Rectal smooth muscle tissue (tissue), 1 donor: ENCODE measurements around the gene SSUH2.
"Not testable (repeated sequence)": the region's sequence is repeated elsewhere in the genome, so short reads cannot be mapped to it uniquely, and the experiment has no call there.

ENCODE experiments used
- H3K27ac ChIP-seq: one replicate; pipeline ENCODE4 v1.7.0; 2013; ENCODE audit warnings: low read depth, low read length, inconsistent platforms
- H3K27me3 ChIP-seq: one replicate; pipeline ENCODE4 v1.7.0; 2013; ENCODE audit warnings: low read length; ENCODE audit not compliant: control insufficient read depth, insufficient read depth
- H3K36me3 ChIP-seq: one replicate; pipeline ENCODE4 v1.7.0; 2013; ENCODE audit warnings: low read length; ENCODE audit not compliant: control insufficient read depth, insufficient read depth
- H3K4me1 ChIP-seq: one replicate; pipeline ENCODE4 v1.7.0; 2013; ENCODE audit warnings: low read length; ENCODE audit not compliant: control insufficient read depth, insufficient read depth
- H3K4me3 ChIP-seq: one replicate; pipeline ENCODE4 v1.7.0; 2013; ENCODE audit warnings: low read length
- H3K9ac ChIP-seq: one replicate; pipeline ENCODE4 v1.7.0; 2013; ENCODE audit warnings: low read length

SSUH2 gene

DNA sequence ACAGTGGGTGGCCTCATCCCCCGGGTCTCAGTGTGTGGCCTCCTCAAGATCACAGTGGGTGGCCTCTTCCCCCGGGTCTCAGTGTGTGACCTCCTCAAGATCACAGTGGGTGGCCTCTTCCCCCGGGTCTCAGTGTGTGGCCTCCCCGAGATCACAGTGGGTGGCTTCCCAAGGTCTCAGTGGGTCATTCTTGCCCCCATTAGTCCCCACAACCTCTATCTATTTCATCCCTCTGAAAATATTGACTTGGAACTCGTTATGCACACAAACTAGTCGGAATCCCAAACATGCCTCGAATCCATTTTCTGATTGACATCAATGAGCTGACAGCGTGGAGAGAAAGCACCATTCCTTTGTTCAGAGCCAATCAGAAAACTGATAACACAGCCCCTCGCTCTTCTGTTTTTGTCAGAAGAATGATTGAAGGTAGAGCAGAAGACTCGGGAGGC is 10.8 kb upstream of the SSUH2 start:
- Histone ChIP-seq H3K9ac (no peak overlapping the region), H3K27me3 (no peaks in the 10 kb centered on the region), H3K27ac (no peak overlapping the region), H3K4me1 (no peaks in the 10 kb centered on the region), H3K4me3 (no peak overlapping the region), H3K36me3 (no peaks in the 10 kb centered on the region)

DNA sequence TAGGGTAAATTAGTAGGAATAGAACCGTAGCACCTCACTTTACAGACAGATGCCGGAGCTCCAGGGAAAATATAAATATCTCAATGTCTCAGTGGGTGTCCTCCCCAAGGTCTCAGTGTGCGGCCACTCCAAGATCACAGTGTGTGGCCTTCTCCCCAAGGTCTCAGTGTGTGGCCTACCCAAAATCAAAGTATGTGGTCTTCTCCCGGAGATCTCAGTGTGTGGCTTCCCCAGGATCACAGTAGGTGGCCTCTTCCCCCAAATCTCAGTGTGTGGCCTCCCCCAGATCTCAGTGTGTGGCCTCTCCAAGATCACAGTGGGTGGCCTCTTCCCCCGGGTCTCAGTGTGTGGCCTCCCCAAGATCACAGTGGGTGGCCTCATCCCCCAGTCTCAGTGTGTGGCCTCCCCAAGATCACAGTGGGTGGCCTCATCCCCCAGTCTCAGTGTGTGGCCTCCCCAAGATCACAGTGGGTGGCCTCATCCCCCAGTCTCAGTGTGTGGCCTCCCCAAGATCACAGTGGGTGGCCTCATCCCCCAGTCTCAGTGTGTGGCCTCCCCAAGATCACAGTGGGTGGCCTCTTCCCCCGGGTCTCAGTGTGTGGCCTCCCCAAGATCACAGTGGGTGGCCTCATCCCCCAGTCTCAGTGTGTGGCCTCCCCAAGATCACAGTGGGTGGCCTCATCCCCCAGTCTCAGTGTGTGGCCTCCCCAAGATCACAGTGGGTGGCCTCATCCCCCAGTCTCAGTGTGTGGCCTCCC is 10.2 kb upstream of the SSUH2 start:
- H3K27me3 ChIP-seq, H3K9ac ChIP-seq, H3K4me3 ChIP-seq, H3K27ac ChIP-seq, H3K36me3 ChIP-seq, H3K4me1 ChIP-seq: not testable (repeated sequence)

DNA sequence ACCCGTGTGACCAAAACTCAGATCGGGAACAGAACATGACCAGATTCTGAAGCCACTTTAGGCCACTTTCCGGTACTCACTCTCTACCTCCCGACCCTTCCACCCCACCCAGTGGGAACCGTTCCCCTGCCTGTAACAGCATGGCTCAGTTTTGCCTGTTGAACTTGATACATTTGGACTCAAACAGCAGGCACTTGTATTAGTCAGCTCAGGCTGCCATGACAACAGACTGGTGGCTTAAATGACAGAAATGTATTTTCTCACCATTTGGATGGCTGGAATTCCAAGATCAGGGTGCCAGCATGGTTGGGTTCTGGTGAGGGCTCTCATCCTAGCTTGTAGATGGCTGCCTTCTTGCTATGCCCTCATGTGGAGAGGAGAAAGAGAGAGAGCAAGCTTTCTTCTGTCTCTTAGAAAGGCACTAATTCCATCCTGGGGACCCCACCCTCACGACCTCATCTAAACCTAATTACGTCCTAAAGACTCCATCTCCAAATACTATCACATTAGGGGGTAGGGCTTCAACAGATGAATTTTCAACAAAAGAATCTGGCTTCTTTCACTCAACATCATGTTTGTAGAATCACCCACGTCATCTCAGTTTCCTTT is 9.3 kb upstream of the SSUH2 start:
- Histone ChIP-seq H3K4me1 (no peaks in the 10 kb centered on the region), H3K9ac (no peak overlapping the region), H3K36me3 (no peaks in the 10 kb centered on the region), H3K27ac (no peak overlapping the region), H3K4me3 (no peak overlapping the region), H3K27me3 (no peaks in the 10 kb centered on the region)

DNA sequence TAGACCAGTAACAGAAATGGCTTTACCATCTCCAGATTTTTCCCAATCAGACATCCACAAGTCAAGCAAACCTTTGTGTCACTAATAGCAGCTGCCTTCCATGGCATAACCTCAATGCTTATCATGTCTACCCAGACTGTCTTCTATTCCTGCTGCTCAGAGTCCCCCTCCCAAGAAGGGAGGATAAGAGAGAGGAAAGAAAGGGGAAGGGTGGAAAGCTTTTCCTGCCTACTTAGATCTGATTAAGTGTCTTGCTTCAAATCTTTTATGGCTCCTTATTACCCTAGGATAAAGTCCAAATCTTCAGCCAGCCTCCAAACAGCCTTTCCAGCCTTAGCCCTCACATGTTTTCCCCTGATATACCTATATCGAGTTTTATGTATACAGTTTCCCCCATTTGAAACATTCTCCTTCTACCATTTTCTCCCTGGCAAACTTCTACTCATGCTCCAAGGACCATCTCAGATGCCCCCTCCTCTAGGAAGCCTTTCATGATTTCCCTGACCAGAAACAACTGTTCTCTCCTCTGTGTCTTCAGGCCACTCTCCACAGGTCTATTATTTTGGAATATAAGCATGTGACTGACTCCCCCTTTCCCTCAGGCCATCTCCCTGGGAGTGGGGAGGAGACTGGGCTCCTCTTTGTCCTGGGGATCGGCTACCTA is 7.9 kb upstream of the SSUH2 start:
- H3K4me3 ChIP-seq = no peak overlapping the region
- no peak overlapping the region for H3K9ac ChIP-seq
- no peaks in the 10 kb centered on the region for H3K4me1 ChIP-seq
- no peaks in the 10 kb centered on the region for H3K27me3 ChIP-seq
- H3K36me3 ChIP-seq = no peaks in the 10 kb centered on the region
- no peak overlapping the region for H3K27ac ChIP-seq

DNA sequence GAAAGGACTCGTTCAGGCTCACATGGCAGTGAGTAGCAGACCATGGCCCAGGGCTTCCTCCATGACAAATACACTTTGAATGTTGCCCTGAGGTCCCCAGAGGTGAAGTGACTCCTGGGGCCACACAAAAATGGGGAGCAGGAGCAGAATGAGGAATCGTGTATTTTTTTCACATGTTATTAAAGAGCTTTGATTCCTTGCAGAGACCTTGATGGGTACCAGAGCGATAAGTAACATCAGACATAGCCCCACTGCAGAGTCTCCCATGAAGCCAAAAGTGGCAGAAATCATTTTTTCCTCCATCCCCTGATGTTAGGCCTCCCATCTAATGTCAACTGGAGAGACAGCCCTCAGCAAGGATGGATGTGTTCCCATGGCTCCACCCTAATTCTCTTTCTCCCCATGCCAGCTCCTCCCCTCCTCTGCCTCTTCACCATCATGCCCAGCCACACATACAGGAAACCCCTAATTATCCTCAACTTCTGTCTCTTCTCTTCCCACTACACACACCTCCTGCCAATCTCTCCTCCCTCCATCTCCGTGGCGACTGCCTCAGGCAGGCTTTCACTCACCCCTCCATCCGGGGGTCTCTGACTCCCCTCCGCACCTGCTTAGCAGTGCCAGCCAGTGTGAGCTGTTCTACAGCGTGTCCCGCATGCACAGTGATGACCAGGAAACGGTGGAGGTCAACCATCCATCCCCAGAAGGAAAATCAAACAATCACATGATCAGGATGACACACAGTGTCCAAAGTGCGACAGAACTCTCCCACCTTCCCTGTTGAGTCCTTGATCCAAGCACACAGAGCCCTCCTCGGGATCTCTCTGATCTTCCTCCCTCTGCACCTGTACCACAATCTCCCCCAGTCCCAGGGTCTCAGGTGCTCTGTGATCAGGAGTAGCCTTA is 7.1 kb upstream of the SSUH2 start:
- Histone ChIP-seq H3K27ac (no peak overlapping the region), H3K27me3 (no peaks in the 10 kb centered on the region), H3K9ac (no peak overlapping the region), H3K4me3 (no peak overlapping the region), H3K4me1 (no peaks in the 10 kb centered on the region), H3K36me3 (no peaks in the 10 kb centered on the region)

DNA sequence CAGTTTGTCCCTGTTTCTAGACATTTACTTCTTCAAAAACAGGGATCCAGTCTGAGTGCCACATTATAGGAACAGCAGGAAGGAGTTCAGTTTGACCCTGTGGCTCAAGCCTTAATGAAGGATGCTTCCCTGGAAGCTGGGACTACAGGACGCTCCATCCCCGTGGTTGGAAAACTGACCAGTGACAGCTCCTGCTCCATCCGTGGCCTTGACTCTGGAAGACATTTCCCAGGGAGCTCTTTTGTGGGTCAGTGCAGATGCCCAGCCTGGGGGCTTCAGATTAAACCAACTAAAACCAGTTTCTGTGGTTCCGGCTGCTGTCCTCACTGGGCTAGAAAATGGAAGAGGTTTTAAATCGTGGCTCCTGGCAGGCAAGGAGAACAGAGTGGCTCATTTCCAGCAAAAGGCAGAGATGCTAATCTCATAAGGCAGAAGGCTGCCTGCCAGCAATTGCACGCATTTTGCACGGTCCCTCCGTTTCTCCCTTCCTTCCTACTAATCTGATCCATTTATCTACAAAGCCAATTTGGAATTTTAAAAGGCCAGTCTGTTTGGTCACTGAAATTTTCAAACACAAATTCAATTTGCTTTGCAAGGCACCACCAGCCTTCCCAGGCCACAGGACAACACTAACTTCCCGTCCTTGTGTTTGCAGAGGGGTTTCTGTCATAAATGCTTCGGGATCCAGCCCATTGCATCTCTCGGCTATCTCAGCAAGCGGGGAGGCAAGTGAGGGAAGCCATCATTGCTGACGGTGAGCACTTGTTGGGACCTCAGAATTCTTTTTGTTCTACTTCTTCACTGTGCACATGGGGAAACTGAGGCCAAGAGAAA is 6.2 kb upstream of the SSUH2 start:
- H3K4me3 ChIP-seq = no peak overlapping the region
- no peak overlapping the region for H3K27ac ChIP-seq
- no peaks in the 10 kb centered on the region for H3K36me3 ChIP-seq
- no peaks in the 10 kb centered on the region for H3K4me1 ChIP-seq
- no peak overlapping the region for H3K9ac ChIP-seq
- no peaks in the 10 kb centered on the region for H3K27me3 ChIP-seq

DNA sequence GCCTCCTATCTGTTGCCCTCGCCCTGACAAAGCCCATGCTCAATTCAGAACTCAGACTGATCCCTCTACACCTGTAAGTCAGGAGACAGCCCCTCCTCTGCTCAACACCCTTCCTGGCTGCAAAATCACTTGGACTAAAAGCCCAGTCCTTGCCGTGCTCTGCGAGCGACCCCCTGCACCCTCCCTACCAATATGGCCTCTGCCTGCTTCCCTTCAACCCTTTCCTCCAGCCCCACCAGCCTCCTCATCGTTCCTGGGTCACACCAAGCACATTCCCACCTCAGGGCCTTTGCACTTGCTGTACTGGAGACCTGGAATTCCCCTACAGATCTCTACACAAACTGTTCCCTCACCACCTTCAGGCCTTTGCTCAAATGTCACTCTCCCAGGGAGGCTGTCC is 5.2 kb upstream of the SSUH2 start:
- no peaks in the 10 kb centered on the region for H3K4me1 ChIP-seq
- H3K4me3 ChIP-seq = no peak overlapping the region
- H3K36me3 ChIP-seq = no peaks in the 10 kb centered on the region
- H3K27me3 ChIP-seq = no peaks in the 10 kb centered on the region
- H3K9ac ChIP-seq = no peak overlapping the region
- no peak overlapping the region for H3K27ac ChIP-seq

DNA sequence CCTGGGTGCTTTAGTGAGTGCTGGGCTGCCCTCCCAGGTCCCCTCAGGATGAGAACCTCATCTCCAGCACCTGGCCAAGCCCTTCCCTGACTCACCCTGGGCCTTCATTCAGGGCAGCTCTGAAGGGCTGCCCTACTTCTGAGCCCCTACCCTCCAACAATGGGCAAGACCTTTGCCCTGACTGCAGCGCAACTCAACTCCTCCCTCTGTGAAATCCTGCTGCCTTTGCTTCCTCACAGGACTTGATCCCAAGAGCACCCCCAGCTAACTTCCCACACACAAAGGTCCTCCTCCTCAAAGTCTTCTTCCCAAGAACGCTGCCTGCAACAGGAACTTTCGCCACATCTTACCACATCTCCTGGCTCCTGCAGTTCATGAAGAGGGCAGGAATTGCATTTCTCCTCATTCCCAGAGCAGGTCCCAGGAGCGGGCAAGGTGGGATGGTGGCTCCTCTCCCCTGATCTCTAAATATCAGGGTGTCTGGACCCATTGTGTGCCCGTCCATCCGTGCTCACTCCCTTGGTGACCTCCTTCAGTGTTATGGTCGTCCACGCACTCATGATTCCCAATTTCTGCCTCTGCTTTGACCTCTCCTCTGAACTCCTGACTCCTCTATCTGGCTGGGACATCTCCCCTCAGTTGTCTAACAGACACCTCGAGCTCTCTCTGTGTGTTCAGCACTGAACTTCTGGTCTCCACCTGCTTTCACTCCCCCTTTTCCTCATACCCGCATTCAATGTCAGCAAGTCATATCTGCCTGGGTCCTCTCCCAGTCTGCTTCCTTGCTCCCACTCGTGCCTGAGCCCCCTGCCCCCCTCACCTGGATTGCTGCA is 4.5 kb upstream of the SSUH2 start:
- Histone ChIP-seq H3K27me3 (no peaks in the 10 kb centered on the region), H3K4me1 (no peaks in the 10 kb centered on the region), H3K36me3 (no peaks in the 10 kb centered on the region), H3K4me3 (no peak overlapping the region), H3K9ac (no peak overlapping the region), H3K27ac (no peak overlapping the region)

DNA sequence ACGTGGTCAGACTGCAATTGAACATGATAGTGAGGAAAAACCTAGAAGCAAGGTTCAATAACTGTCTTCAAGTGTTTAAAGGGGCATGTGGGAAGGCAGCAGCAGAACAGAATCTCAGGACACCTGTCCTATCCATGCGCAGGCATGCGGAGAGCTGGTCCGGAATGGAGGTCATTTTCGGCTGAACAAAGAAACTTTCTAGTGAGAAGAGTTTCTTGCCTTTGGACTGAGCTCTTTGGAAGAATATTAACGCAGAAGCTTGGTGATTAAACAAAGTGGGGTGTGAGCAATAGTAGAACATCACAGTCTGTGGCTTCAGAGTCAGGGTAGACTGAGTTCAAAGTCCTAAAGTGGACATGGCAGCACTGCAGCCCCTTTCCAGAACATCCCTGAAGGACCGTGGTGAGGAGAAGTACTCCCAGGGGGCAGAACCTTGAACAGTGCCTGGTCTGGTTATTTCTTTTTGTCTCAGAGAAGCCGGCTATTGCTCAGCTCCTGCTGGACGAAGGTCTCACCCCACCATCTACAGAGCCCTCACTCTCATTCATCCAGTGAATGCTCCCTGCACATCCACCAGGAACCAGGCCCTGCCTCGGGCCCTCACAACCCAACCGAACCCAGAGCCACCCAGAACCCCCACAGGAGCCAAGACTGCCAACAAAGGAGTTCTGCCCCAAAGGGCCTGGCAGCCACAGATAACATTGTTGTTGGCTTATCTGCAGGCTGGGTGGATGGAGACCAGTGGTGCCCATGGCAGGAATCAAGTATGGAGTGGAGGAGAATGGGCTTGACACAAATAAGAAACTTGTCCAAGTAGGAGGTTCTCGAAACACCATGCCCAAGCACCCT is 2.8 kb upstream of the SSUH2 start:
- Histone ChIP-seq H3K9ac (no peak overlapping the region), H3K4me1 (no peaks in the 10 kb centered on the region), H3K27ac (no peak overlapping the region), H3K36me3 (no peaks in the 10 kb centered on the region), H3K27me3 (no peaks in the 10 kb centered on the region), H3K4me3 (no peak overlapping the region)

DNA sequence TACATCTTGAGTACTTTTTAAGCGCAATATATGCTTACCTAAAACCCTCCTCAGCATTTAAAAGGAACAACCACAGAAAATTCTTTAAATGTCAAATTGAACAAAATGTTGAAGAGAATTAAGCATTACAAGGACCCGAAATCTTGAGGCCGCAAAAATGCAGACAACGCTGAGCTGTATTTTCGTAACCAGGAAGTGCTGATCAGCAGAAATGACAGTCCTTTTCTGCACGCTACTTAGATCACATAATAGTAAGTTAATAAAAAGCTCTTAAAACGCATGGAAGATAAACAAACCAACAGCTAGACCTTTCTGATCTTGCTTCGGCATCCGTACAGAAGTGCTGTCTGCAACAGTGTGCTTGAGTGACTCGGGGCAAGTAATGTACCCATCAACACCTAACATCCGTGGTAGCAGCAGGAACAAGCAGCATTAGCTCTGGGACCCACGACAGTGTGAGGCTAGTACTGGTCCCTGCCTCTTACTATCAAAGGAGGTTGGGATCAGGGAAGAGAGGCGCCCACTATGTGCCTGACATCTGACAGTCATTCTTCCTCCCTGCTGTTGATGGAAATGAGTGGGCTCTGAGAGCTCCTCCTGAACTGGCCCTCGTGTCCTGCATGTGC is 1.8 kb upstream of the SSUH2 start:
- Histone ChIP-seq H3K27me3 (no peaks in the 10 kb centered on the region), H3K9ac (no peak overlapping the region), H3K4me3 (no peak overlapping the region), H3K4me1 (no peaks in the 10 kb centered on the region), H3K27ac (no peak overlapping the region), H3K36me3 (no peaks in the 10 kb centered on the region)
